KMS-11 (cell line): ENCODE measurements around the gene SERPINA3.

ENCODE experiments used
- H2AFZ ChIP-seq: fragments of 200-600 bp; sonication (generic); 2 replicates; pipeline ENCODE4 v1.6.1; 2016; ENCODE audit warnings: antibody characterized with exemption, mixed run types, low read depth
- H3K27ac ChIP-seq: fragments of 200-600 bp; sonication (generic); 2 replicates; pipeline ENCODE4 v1.6.1; 2016; ENCODE audit warnings: mild to moderate bottlenecking, mixed run types
- H3K27me3 ChIP-seq: fragments of 200-600 bp; sonication (generic); 2 replicates; pipeline ENCODE4 v1.6.1; 2017; ENCODE audit warnings: mild to moderate bottlenecking, low read depth, mixed run types, moderate library complexity; ENCODE audit not compliant: insufficient read depth
- H3K36me3 ChIP-seq: fragments of 200-600 bp; sonication (generic); 2 replicates; pipeline ENCODE4 v1.6.1; 2017; ENCODE audit warnings: mild to moderate bottlenecking, mixed run types; ENCODE audit not compliant: insufficient read depth
- H3K4me1 ChIP-seq: fragments of 200-600 bp; sonication (generic); 2 replicates; pipeline ENCODE4 v1.6.1; 2016; ENCODE audit warnings: mild to moderate bottlenecking, low read depth, mixed run types; ENCODE audit not compliant: poor library complexity, severe bottlenecking
- H3K4me2 ChIP-seq: fragments of 200-600 bp; sonication (generic); 2 replicates; pipeline ENCODE4 v1.7.0; 2016; ENCODE audit warnings: mild to moderate bottlenecking, mixed run types
- H3K4me3 ChIP-seq: fragments of 200-600 bp; sonication (generic); IDR thresholded peaks from 2 replicates; pipeline ENCODE4 v1.6.1; 2017; ENCODE audit warnings: low read depth, low read length, mixed read lengths; ENCODE audit not compliant: insufficient read depth
- H3K79me2 ChIP-seq: fragments of 200-600 bp; sonication (generic); 2 replicates; pipeline ENCODE4 v1.6.1; 2016; ENCODE audit warnings: low read depth, mixed run types; ENCODE audit not compliant: insufficient read depth
- H3K9ac ChIP-seq: fragments of 200-600 bp; sonication (generic); 2 replicates; pipeline ENCODE4 v1.6.1; 2016; ENCODE audit warnings: mild to moderate bottlenecking, mixed run types
- H4K20me1 ChIP-seq: fragments of 200-600 bp; sonication (generic); 2 replicates; pipeline ENCODE4 v1.6.1; 2016; ENCODE audit warnings: mild to moderate bottlenecking, mixed run types; ENCODE audit not compliant: insufficient read depth
- TF ChIP-seq, protein P1 (sequence below): fragments of 200-600 bp; sonication (generic); conservative IDR thresholded peaks from 2 replicates; pipeline ENCODE4 v1.6.1; 2017; ENCODE audit warnings: low read depth, mild to moderate bottlenecking, antibody characterized with exemption, low read length, moderate library complexity, mixed read lengths

Gene SERPINA3

DNA sequence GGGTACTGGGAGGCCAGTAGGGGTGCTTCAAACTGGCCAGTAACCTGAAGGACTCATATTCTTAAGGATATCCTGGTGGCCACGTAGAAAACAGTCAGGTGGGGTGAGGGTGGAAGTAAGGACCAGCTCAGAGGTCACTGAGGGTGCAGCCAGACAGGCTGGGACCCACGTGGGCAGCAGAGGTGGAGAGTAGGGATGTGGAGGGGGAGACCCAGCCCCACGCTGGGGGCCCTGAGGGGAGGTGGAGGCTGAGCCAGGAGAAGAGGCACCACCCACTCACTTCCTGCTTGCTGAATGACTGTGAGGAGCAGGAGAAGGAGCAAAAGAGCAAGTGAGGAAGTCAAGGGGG is 12.6 kb upstream of the SERPINA3 start:
- no peak overlapping the region for H3K4me3 ChIP-seq

DNA sequence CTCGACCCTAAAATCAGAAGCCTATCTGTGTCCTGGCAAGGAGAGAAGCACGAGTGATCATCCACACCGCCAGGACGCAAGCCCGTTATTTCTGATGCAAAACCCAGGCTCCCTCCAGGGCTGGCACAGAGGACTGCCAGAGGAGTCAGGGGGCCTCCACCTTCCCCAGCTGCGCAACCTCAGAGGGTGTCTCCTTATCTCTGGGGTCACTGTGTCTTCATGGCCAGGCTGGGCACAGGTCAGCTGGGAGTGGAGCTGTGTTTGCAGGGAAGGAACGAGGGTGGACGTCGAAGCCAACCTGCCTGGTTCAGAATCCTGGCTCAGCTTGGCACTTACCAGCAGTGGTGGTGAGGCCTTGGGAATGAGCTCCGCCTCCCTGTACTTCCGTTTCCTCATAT is 12.0 kb upstream of the SERPINA3 start:
- Histone ChIP-seq H3K9ac (no peak overlapping the region), H3K4me3 (no peak overlapping the region), H3K27me3 (no peaks in the 10 kb centered on the region), H3K36me3 (no peaks in the 10 kb centered on the region), H4K20me1 (no peaks in the 10 kb centered on the region), H2AFZ (no peak overlapping the region), H3K79me2 (no peaks in the 10 kb centered on the region), H3K4me2 (no peak overlapping the region), H3K27ac (no peak overlapping the region), H3K4me1 (no peaks in the 10 kb centered on the region)
- TF ChIP-seq, protein P1, sequence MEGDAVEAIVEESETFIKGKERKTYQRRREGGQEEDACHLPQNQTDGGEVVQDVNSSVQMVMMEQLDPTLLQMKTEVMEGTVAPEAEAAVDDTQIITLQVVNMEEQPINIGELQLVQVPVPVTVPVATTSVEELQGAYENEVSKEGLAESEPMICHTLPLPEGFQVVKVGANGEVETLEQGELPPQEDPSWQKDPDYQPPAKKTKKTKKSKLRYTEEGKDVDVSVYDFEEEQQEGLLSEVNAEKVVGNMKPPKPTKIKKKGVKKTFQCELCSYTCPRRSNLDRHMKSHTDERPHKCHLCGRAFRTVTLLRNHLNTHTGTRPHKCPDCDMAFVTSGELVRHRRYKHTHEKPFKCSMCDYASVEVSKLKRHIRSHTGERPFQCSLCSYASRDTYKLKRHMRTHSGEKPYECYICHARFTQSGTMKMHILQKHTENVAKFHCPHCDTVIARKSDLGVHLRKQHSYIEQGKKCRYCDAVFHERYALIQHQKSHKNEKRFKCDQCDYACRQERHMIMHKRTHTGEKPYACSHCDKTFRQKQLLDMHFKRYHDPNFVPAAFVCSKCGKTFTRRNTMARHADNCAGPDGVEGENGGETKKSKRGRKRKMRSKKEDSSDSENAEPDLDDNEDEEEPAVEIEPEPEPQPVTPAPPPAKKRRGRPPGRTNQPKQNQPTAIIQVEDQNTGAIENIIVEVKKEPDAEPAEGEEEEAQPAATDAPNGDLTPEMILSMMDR: no peak

More for the DNA sequence above, 12.6 kb upstream of the SERPINA3 start:
- Histone ChIP-seq H4K20me1 (no peaks in the 10 kb centered on the region), H3K9ac (no peak overlapping the region), H3K4me1 (no peaks in the 10 kb centered on the region), H3K79me2 (no peaks in the 10 kb centered on the region), H3K27ac (no peak overlapping the region), H3K36me3 (no peaks in the 10 kb centered on the region), H2AFZ (no peak overlapping the region), H3K27me3 (no peaks in the 10 kb centered on the region), H3K4me2 (no peak overlapping the region)
- TF ChIP-seq, protein P1: no peak

DNA sequence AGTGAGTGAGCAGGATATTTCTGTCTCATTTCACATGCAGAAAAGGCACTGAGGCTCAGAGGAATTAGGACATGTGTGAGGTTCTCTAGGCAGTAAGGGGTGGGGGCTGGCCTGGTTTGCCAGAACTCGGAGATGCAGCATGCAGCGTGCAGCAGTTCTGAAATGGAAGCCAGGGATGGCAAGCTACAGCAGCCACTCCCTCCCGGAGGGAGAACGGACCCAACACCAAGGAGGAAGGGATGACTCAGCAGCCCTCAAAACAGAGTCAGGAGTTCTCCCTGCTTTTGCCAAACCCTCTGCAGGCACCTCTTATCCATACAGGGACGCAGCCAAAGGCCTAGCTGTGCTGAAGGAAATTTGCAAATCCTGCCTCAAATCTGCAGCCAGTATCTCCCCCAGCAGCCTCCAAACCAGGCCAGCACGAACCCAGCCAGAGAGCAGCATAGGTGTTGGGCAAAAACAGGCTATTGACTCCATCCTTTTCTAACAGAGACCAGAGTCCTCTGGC is 10.3 kb upstream of the SERPINA3 start:
- Histone ChIP-seq H3K79me2 (no peaks in the 10 kb centered on the region), H3K27me3 (no peaks in the 10 kb centered on the region), H2AFZ (no peak overlapping the region), H3K4me1 (no peaks in the 10 kb centered on the region), H3K4me2 (no peak overlapping the region), H3K4me3 (no peak overlapping the region), H4K20me1 (no peaks in the 10 kb centered on the region), H3K9ac (no peak overlapping the region), H3K36me3 (no peaks in the 10 kb centered on the region), H3K27ac (no peak overlapping the region)
- TF ChIP-seq, protein P1: no peak

DNA sequence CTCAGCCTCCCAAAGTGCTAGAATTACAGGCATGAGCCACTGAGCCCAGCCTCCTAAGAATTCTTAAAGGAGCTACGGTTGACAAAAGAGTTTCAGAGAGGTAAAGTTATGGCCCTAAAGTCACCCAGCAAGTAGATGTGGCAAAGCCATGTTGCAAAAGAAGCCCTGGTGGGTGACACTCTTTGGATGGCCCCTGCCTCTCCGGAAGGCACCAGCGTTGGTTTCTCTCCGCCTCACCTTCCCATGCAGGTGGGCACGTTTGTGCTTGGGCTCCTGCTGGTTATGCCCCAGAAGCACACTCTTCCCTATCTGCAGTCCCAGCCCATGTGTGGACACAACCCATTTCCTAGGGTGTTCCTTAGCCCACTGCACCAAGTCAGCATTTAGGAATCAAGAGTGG is 9.5 kb upstream of the SERPINA3 start:
- no peak overlapping the region for H3K27ac ChIP-seq
- H3K27me3 ChIP-seq: no peaks in the 10 kb centered on the region
- H3K4me3 ChIP-seq: no peak overlapping the region
- TF ChIP-seq, protein P1: no peak
- no peak overlapping the region for H3K4me2 ChIP-seq
- H3K9ac ChIP-seq: no peak overlapping the region
- H4K20me1 ChIP-seq: no peaks in the 10 kb centered on the region
- no peak overlapping the region for H2AFZ ChIP-seq
- no peaks in the 10 kb centered on the region for H3K79me2 ChIP-seq
- no peaks in the 10 kb centered on the region for H3K4me1 ChIP-seq
- no peaks in the 10 kb centered on the region for H3K36me3 ChIP-seq
